Activated T-cell treated with anti-CD3 and anti-CD28 coated beads, Interleukin-2, amount 50 U/mL, for 4 hours (primary cell): ENCODE results near the gene MMP1. TPM values are rescaled to one million over a fixed set of nuclear protein-coding genes. Genes with fewer than 3 reads are reported as not detected.

Experiments used
- ATAC-seq, 2 donors: fragments of 200-7000 bp; cut with Tn5 transposase; one replicate each; pipeline ENCODE4 v1.10.0; 2021
- DNase-seq: peaks from one replicate; pipeline ENCODE4 v3.0.0-alpha.2; 2020
- H3K27me3 Mint-ChIP-seq: one replicate; pipeline ENCODE4 v1.8.0; 2021; ENCODE audit warnings: low read depth, mixed read lengths
- H3K36me3 Mint-ChIP-seq: one replicate; pipeline ENCODE4 v1.8.0; 2022; ENCODE audit warnings: mixed read lengths; ENCODE audit not compliant: insufficient read depth
- H3K4me1 Mint-ChIP-seq: one replicate; pipeline ENCODE4 v1.8.0; 2021; ENCODE audit warnings: low read depth, mixed read lengths
- H3K4me3 Mint-ChIP-seq: one replicate; pipeline ENCODE4 v1.8.0; 2021; ENCODE audit warnings: mild to moderate bottlenecking, moderate library complexity, mixed read lengths
- H3K9me3 Mint-ChIP-seq: one replicate; pipeline ENCODE4 v1.8.0; 2021; ENCODE audit warnings: mixed read lengths
- total RNA-seq, 3 donors: library from RNA; stranded (reverse); gene quantifications; one replicate each; pipeline ENCODE4 v1.2.1, GENCODE V29; 2021

MMP1 gene
- total RNA-seq, 3 donors from 2014 or later: not detected

DNA sequence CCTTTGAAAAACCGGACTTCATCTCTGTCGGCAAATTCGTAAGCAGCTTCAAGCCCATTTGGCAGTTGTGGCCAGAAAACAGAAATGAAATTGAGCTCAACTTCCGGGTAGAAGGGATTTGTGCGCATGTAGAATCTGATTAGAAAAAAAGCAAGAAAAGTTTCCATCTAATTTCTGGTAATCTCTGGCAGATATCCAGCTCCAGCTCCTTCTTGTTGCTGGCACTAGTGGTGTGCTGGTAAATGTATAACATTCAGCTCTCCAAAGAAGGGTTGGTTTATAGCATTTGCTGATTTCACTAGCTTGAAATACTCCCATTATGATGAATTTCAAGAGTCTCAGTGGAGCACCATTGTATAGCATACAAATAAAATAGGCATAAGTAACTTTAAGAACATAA lies 5.4 kb downstream of the MMP1 start:
- Mint-ChIP-seq H3K4me3 (no peak overlapping the region), H3K36me3 (no peaks in the 10 kb centered on the region), H3K27me3 (no peaks in the 10 kb centered on the region), H3K4me1 (no peaks in the 10 kb centered on the region), H3K9me3 (no peaks in the 10 kb centered on the region)
- no peak for ATAC-seq
- DNase-seq: no peak

DNA sequence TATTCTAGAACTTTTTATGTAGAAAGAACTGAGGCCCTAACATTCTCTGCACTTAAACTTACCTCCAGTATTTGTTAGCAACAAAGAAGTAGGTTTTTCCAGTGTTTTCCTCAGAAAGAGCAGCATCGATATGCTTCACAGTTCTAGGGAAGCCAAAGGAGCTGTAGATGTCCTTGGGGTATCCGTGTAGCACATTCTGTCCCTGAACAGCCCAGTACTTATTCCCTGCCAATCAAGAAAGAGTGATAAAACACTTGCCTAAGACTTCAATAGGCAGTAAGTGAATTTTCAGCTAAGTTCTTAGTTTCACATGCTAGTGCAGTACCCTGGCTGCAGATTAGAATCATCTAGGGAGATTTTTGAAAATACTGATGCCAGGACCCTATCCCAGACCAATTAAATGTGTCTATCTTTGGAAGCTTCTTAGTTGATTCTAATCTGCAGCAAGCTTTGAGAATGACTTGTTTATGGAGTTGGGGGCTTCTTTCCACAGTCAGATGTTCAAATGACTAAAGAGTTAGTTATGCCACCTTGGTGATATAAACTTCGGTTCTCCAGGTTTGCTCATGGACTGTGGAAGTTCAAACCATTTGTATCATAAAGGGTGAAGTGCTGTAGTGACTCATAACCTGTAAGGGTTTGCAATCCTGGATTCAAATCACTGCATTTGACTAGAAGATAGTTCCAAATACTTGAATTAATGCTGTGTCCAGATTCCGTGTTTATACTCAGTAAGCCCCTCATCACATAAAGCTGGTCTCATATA lies 6.5 kb downstream of the MMP1 start:
- no peak for DNase-seq
- H3K4me3 Mint-ChIP-seq: no peak overlapping the region
- H3K9me3 Mint-ChIP-seq: no peaks in the 10 kb centered on the region
- H3K36me3 Mint-ChIP-seq: no peaks in the 10 kb centered on the region
- H3K27me3 Mint-ChIP-seq: no peaks in the 10 kb centered on the region
- H3K4me1 Mint-ChIP-seq: no peaks in the 10 kb centered on the region
- ATAC-seq: no peak

GRCh38 chr11:102788334-102788995 lies 9.5 kb downstream of the MMP1 start:
- no peaks in the 10 kb centered on the region for H3K9me3 Mint-ChIP-seq
- H3K4me1 Mint-ChIP-seq: no peaks in the 10 kb centered on the region
- DNase-seq: no peak
- H3K4me3 Mint-ChIP-seq: no peak overlapping the region
- H3K27me3 Mint-ChIP-seq: no peaks in the 10 kb centered on the region
- no peak for ATAC-seq
- H3K36me3 Mint-ChIP-seq: no peaks in the 10 kb centered on the region

DNA sequence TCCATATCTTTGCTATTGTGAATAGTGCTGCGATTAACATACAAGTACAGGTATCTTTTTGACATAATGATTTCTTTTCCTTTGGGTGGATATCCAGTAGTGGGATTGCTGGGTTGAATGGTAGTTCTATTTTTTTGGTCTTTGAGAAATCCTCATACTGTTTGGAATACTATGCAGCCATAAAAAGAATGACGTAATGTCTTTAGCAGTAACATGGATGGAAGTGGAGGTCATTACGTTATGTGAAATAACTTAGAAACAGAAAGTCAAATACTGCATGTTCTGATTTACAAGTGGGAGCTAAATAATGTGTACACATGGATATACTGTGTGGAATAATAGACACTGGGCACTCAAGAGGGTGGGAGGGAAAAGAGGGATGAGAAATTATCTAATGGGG lies 13.6 kb downstream of the MMP1 start:
- DNase-seq (no peak), ATAC-seq (no peak)
- H3K4me1 Mint-ChIP-seq: no peaks in the 10 kb centered on the region
- H3K27me3 Mint-ChIP-seq: peaks cover 5% of the 10 kb centered on the region
- no peaks in the 10 kb centered on the region for H3K36me3 Mint-ChIP-seq
- no peaks in the 10 kb centered on the region for H3K9me3 Mint-ChIP-seq
- H3K4me3 Mint-ChIP-seq: no peak overlapping the region

DNA sequence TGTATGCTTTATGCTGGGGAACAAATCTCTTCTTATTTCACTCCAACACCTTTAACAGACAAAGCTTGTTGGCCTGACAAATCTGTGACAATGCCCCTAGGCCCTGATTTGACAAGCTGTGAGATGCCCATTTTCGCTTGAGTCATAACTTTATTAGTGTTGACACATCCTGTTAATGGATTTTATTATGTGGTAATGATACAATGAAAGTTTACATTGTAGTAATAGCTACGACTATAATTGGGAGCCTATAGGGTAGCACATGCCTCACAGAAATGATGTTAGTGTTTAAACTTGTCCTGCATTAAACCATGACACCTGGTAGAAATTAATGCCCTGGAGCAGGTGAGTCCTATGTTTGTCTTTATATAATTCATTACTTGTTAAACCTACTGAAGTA lies 14.2 kb downstream of the MMP1 start:
- ATAC-seq: no peak
- no peak for DNase-seq
- peaks cover 5% of the 10 kb centered on the region for H3K27me3 Mint-ChIP-seq
- H3K9me3 Mint-ChIP-seq: no peaks in the 10 kb centered on the region
- no peak overlapping the region for H3K4me3 Mint-ChIP-seq
- no peaks in the 10 kb centered on the region for H3K4me1 Mint-ChIP-seq
- H3K36me3 Mint-ChIP-seq: no peaks in the 10 kb centered on the region

- no peaks in the 10 kb centered on the region for H3K9me3 Mint-ChIP-seq
- ATAC-seq: no peak
- no peak for DNase-seq
- H3K27me3 Mint-ChIP-seq: peaks cover 5% of the 10 kb centered on the region
- no peak overlapping the region for H3K4me3 Mint-ChIP-seq
- H3K4me1 Mint-ChIP-seq: no peaks in the 10 kb centered on the region
- no peaks in the 10 kb centered on the region for H3K36me3 Mint-ChIP-seq
These were observed 14.9 kb downstream of the MMP1 start for GRCh38 chr11:102783016-102783415.

- no peak for ATAC-seq
- Mint-ChIP-seq H3K9me3 (no peaks in the 10 kb centered on the region), H3K4me1 (no peaks in the 10 kb centered on the region), H3K4me3 (no peak overlapping the region), H3K36me3 (no peaks in the 10 kb centered on the region), H3K27me3 (peaks cover 5% of the 10 kb centered on the region)
- no peak for DNase-seq
These were observed 16.3 kb downstream of the MMP1 start for GRCh38 chr11:102781676-102782075.

DNA sequence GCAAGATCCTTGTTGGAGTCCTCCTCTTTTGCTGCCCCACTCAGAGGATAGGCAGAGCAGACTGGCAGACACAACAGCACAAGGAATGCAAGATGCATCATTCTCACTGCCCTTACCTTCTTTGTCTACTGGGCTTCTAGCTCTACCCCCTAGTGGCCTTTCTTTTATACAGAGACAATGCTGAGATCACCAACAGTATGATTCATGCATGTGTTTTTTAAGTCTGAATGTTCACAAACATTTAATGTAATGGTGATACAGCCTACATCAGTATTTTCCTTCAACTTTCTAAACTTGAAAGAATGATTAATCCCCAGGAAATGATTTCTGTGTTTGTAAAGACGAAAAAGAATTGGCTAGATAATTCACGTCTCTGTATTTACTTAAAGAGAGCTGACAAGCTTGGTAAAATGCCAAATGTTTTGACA lies 17.5 kb downstream of the MMP1 start, which contains the start of gene MMP10:
MMP10 (minus strand) TSS at position 138 of the 428 bp plus-strand sequence; CDS start at position 101, 37 bp downstream.
- DNase-seq (no peak), ATAC-seq (no peak)
- H3K27me3 Mint-ChIP-seq: peaks cover 5% of the 10 kb centered on the region
- H3K4me1 Mint-ChIP-seq: no peaks in the 10 kb centered on the region
- H3K4me3 Mint-ChIP-seq: no peak within 1 kb of the TSS
- H3K36me3 Mint-ChIP-seq: no peaks in the 10 kb centered on the region
- no peaks in the 10 kb centered on the region for H3K9me3 Mint-ChIP-seq

GRCh38 chr11:102776454-102776853 lies 21.5 kb downstream of the MMP1 start:
- Mint-ChIP-seq H3K36me3 (no peaks in the 10 kb centered on the region), H3K4me3 (no peak overlapping the region)
- ATAC-seq: no peak

GRCh38 chr11:102773386-102773785 lies 24.6 kb downstream of the MMP1 start:
- H3K36me3 Mint-ChIP-seq: no peaks in the 10 kb centered on the region

More at GRCh38 chr11:102776454-102776853, 21.5 kb downstream of the MMP1 start:
- H3K27me3 Mint-ChIP-seq: no peaks in the 10 kb centered on the region
- H3K4me1 Mint-ChIP-seq: no peaks in the 10 kb centered on the region
- no peak for DNase-seq
- no peaks in the 10 kb centered on the region for H3K9me3 Mint-ChIP-seq

DNA sequence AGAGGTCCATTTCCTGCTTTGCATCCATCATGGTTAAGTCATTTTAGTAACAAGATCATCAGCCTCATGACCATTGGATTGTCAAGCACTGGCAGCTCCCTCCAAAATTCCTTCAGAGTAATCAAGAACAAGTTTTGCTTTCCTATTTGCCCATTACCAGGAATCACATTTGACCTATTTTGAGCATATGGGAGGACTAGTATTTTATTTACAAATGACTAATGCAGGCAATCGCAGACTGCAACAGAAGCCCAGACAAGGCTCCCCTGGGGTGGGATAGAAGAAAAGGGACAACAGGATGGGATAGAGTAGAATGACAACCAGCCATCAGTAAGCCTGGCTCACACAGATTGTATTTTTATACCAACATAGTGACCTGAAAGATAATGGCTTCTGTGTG lies 26.6 kb downstream of the MMP1 start:
- H3K4me1 Mint-ChIP-seq: no peaks in the 10 kb centered on the region
- no peak for DNase-seq
- no peaks in the 10 kb centered on the region for H3K36me3 Mint-ChIP-seq
- no peak overlapping the region for H3K4me3 Mint-ChIP-seq
- no peak for ATAC-seq
- H3K27me3 Mint-ChIP-seq: peaks cover 10% of the 10 kb centered on the region
- no peaks in the 10 kb centered on the region for H3K9me3 Mint-ChIP-seq

More at GRCh38 chr11:102773386-102773785, 24.6 kb downstream of the MMP1 start:
- ATAC-seq: no peak
- DNase-seq: no peak
- Mint-ChIP-seq H3K4me1 (no peaks in the 10 kb centered on the region), H3K27me3 (peaks cover 3% of the 10 kb centered on the region), H3K4me3 (no peak overlapping the region), H3K9me3 (no peaks in the 10 kb centered on the region)

DNA sequence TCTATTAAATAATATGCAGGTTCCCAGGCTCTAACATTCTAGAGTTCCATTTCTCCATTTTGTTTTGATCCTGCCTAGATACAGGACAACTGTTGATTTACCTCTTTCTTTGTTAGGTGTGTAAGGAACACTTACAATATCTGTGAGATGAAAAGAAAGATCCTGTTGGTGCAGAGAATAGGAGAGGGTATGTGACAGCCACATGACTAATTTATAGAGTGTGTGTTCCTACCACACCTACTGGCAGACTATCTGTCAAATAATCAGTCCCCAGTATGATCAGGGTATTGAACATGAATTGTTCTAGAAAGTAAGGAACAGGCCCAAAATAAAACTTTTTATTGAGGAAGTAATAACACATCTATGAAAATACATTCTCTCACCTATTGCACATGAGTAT lies 27.8 kb downstream of the MMP1 start:
- H3K36me3 Mint-ChIP-seq: no peaks in the 10 kb centered on the region
- H3K27me3 Mint-ChIP-seq: peaks cover 10% of the 10 kb centered on the region
- no peaks in the 10 kb centered on the region for H3K4me1 Mint-ChIP-seq
- no peaks in the 10 kb centered on the region for H3K9me3 Mint-ChIP-seq
- ATAC-seq: no peak
- DNase-seq: no peak
- no peak overlapping the region for H3K4me3 Mint-ChIP-seq

DNA sequence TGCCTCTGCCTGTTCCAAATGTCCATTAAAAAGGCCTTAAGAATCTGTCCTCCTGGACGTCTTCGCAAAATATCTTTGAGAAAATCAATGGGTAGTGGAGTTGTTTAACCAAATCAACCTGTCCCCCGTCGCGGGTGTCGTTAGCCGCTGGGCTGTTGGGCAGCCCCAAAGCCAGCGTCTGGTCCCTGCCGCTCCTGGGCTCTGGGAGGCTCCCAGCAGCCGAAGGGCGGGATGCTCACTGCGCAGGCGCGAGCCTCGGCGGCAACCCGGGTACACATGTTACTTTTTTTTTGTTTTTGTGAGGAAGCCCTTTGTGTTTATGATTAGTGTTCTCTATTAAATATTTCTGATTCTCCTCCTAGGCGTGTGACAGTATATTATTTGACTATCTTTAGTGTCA lies 30.2 kb downstream of the MMP1 start:
- H3K27me3 Mint-ChIP-seq: peaks cover 12% of the 10 kb centered on the region
- ATAC-seq (no peak), DNase-seq (no peak)
- H3K36me3 Mint-ChIP-seq: no peaks in the 10 kb centered on the region
- no peaks in the 10 kb centered on the region for H3K9me3 Mint-ChIP-seq
- H3K4me3 Mint-ChIP-seq: no peak overlapping the region
- H3K4me1 Mint-ChIP-seq: no peaks in the 10 kb centered on the region

DNA sequence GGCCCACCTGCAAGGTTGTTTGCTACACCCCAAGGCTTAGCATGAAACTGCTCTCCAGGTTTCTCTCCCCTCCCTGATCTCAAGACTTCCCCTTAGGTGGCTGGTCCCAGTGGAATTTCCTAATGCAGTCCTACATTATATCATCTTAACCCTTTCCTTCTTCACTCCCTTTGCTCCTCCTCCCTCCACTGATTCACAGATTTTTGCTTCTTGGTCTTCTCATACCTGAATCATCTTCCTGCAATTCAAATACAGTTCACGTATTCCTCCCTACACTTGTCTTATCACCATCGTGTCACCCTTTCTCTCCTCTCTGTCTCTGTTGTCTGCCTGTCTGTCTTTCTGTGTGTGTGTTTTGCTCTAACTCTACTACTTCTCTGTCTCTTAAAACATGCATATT lies 34.5 kb downstream of the MMP1 start:
- H3K27me3 Mint-ChIP-seq: peaks cover 12% of the 10 kb centered on the region
- H3K4me1 Mint-ChIP-seq: no peaks in the 10 kb centered on the region
- no peaks in the 10 kb centered on the region for H3K36me3 Mint-ChIP-seq
- H3K9me3 Mint-ChIP-seq: no peaks in the 10 kb centered on the region
- no peak for DNase-seq
- ATAC-seq: no peak
- H3K4me3 Mint-ChIP-seq: no peak overlapping the region

GRCh38 chr11:102762361-102762767 lies 35.6 kb downstream of the MMP1 start:
- H3K4me1 Mint-ChIP-seq: no peaks in the 10 kb centered on the region
- DNase-seq (no peak), ATAC-seq (no peak)
- H3K36me3 Mint-ChIP-seq: no peaks in the 10 kb centered on the region
- H3K27me3 Mint-ChIP-seq: peaks cover 6% of the 10 kb centered on the region
- H3K4me3 Mint-ChIP-seq: no peak overlapping the region
- H3K9me3 Mint-ChIP-seq: no peaks in the 10 kb centered on the region
